SK-N-SH (cell line): Measurements from ENCODE around the gene IGF2BP2.

Source experiments
- CTCF ChIP-seq: fragments of 200-600 bp; sonication (generic); IDR thresholded peaks from 2 replicates; pipeline ENCODE4 v1.6.1; 2017; ENCODE audit warnings: antibody characterized with exemption, mild to moderate bottlenecking, moderate library complexity
- NFIC ChIP-seq: IDR thresholded peaks from 2 replicates; pipeline ENCODE4 v1.4.0; 2012; ENCODE audit warnings: borderline replicate concordance
- TF ChIP-seq, protein P1 (sequence below): IDR thresholded peaks from 2 replicates; pipeline ENCODE4 v1.4.0; 2012; ENCODE audit warnings: low read depth

- TF ChIP-seq NFIC = no peak
- TF ChIP-seq, protein P1, sequence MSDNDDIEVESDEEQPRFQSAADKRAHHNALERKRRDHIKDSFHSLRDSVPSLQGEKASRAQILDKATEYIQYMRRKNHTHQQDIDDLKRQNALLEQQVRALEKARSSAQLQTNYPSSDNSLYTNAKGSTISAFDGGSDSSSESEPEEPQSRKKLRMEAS = no peak
- peak; percentile 42 for TF ChIP-seq CTCF
These were observed 1.5 kb downstream of the IGF2BP2 start for GRCh38 chr3:185823078-185824044.
